HG02938 (cell line): ENCODE data around the gene TTLL10.

ENCODE experiments used
- ATAC-seq: cut with Tn5 transposase; IDR thresholded peaks from one replicate; pipeline ENCODE4 v1.9.1; 2021; ENCODE audit warnings: mild to moderate bottlenecking, moderate library complexity; ENCODE audit not compliant: unreplicated experiment

TTLL10 gene

GRCh38 chr1:1232796-1233566 lies 59.3 kb downstream of the TTLL10 start:
- ATAC-seq = no peak

- ATAC-seq = no peak
These were observed 59.9 kb downstream of the TTLL10 start for GRCh38 chr1:1233567-1233892.

GRCh38 chr1:1234180-1234808 lies 60.6 kb downstream of the TTLL10 start:
- ATAC-seq = no peak

GRCh38 chr1:1235016-1235744 lies 61.5 kb downstream of the TTLL10 start:
- no peak for ATAC-seq

GRCh38 chr1:1236176-1236763 lies 62.6 kb downstream of the TTLL10 start:
- ATAC-seq = no peak

- no peak for ATAC-seq
These were observed 63.5 kb downstream of the TTLL10 start for GRCh38 chr1:1236945-1237873.

- no peak for ATAC-seq
These were observed 64.4 kb downstream of the TTLL10 start for GRCh38 chr1:1237874-1238701.

- ATAC-seq = no peak
These were observed 65.1 kb downstream of the TTLL10 start for GRCh38 chr1:1238702-1239178.

- no peak for ATAC-seq
These were observed 65.5 kb downstream of the TTLL10 start for GRCh38 chr1:1239227-1239613.

GRCh38 chr1:1239614-1240347 lies 66.1 kb downstream of the TTLL10 start:
- ATAC-seq = no peak

GRCh38 chr1:1240348-1240732 lies 66.7 kb downstream of the TTLL10 start:
- ATAC-seq = no peak

GRCh38 chr1:1240822-1241587 lies 67.3 kb downstream of the TTLL10 start:
- ATAC-seq = no peak

GRCh38 chr1:1241588-1242219 lies 68.0 kb downstream of the TTLL10 start:
- ATAC-seq = no peak

GRCh38 chr1:1242461-1243265 lies 69.0 kb downstream of the TTLL10 start:
- ATAC-seq = no peak

- ATAC-seq = no peak
These were observed 69.6 kb downstream of the TTLL10 start for GRCh38 chr1:1243266-1243660.

GRCh38 chr1:1243807-1244191 lies 70.1 kb downstream of the TTLL10 start:
- ATAC-seq = no peak
